Right atrium auricular region (tissue), 2 donors: Measurements from ENCODE around the gene RANBP1. TPM values are rescaled to one million over a fixed set of nuclear protein-coding genes. Genes with fewer than 3 reads are reported as not detected.

ENCODE experiments used
- DNase-seq: peaks from one replicate; pipeline ENCODE4 v3.0.0-alpha.2; 2019; ENCODE audit warnings: low spot score
- H3K27ac ChIP-seq, 2 donors: fragments of 200-600 bp; sonication (generic); 1 replicate in 1 of 2; 2 replicates in 1 of 2; pipeline ENCODE4 v1.5.1; 2016 to 2019
- H3K27me3 ChIP-seq, 2 donors: fragments of 200-600 bp; sonication (generic); one replicate each; pipeline versions ENCODE4 v1.5.1 to v1.6.0; 2017 to 2019
- H3K36me3 ChIP-seq: fragments of 200-600 bp; sonication (generic); one replicate; pipeline ENCODE4 v1.5.1; 2016
- H3K4me1 ChIP-seq, 2 donors: fragments of 200-600 bp; sonication (generic); one replicate each; pipeline versions ENCODE4 v1.5.1 to v1.6.0; 2017 to 2019
- H3K4me3 ChIP-seq, 2 donors: fragments of 200-600 bp; sonication (generic); 1 replicate in 1 of 2; 2 replicates in 1 of 2; pipeline ENCODE4 v1.5.1; 2017 to 2019; ENCODE audit warnings: mild to moderate bottlenecking in 1 of 2, moderate library complexity in 1 of 2
- H3K9me3 ChIP-seq, 2 donors: fragments of 200-600 bp; sonication (generic); one replicate each; pipeline ENCODE4 v1.5.1; 2019
- total RNA-seq, 2 donors: library from RNA; depleted of rRNA; stranded (reverse); fragments of >200 nt; gene quantifications; one replicate each; pipeline ENCODE4 v1.1.0, GENCODE V29; 2016
- TF ChIP-seq, protein P1 (sequence below), 2 donors: fragments of 200-600 bp; sonication (generic); IDR thresholded peaks; one replicate each; pipeline ENCODE4 v1.5.1; 2019; ENCODE audit warnings: antibody characterized with exemption in 2 of 2

The RANBP1 gene
- total RNA-seq, 2 donors from 2014 or later = 63.6 to 96.5 TPM

DNA sequence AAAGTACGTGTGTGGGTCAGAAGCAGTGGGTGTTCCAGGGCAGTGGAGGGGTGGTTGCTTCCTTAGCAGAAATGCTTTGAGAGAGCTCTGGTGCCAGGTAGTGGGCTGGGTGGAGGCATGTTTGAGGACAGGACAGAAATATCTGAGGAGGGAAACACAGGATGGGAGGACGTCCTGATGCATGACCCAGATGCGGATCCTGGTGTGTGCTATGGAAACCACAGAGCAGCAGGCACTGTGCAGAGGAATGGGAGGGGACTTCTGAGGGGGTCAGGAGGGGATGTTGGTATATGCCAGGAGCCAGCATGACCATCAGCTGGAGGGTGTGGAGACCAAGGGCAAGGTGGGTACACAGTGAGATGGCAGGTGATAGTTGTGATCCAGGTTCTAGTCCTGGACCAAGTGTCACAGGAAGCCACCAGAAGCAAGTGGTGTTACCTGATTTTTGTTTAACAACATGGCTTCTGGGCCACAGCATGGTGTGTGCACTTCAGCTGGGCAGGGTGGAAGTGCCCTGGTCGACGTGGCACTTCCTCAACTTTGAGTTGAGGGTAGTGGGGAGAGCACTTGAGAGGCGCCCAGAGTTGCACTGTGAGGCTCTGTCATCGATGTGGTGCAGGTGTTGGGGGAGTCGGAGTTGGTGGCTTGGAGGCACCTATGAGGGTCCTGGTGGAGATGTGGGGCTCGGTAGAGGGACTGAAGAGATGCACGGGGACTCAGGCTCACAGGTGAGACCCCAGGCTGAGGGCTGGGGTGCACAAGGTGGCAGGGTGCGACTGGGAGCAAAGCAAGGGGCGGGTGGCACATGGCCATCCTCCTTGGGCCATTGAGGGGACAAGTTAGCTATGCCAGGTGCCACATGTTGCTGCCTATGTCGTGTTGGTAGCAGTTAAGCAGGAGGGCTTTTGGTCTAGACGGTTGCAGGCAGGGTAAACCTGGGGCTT, 28.3 kb upstream of the RANBP1 start:
- H3K4me1 ChIP-seq = peaks cover 0 to 33% of the 10 kb centered on the region in 2 donors
- TF ChIP-seq, protein P1, sequence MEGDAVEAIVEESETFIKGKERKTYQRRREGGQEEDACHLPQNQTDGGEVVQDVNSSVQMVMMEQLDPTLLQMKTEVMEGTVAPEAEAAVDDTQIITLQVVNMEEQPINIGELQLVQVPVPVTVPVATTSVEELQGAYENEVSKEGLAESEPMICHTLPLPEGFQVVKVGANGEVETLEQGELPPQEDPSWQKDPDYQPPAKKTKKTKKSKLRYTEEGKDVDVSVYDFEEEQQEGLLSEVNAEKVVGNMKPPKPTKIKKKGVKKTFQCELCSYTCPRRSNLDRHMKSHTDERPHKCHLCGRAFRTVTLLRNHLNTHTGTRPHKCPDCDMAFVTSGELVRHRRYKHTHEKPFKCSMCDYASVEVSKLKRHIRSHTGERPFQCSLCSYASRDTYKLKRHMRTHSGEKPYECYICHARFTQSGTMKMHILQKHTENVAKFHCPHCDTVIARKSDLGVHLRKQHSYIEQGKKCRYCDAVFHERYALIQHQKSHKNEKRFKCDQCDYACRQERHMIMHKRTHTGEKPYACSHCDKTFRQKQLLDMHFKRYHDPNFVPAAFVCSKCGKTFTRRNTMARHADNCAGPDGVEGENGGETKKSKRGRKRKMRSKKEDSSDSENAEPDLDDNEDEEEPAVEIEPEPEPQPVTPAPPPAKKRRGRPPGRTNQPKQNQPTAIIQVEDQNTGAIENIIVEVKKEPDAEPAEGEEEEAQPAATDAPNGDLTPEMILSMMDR (IDR thresholded peaks at IDR 0.05) = no peak
- H3K27me3 ChIP-seq = no peaks in the 10 kb centered on the region
- DNase-seq = no peak
- no peaks in the 10 kb centered on the region for H3K9me3 ChIP-seq
- H3K36me3 ChIP-seq = peaks cover 70% of the 10 kb centered on the region
- no peak overlapping the region for H3K27ac ChIP-seq
- H3K4me3 ChIP-seq = no peak overlapping the region

DNA sequence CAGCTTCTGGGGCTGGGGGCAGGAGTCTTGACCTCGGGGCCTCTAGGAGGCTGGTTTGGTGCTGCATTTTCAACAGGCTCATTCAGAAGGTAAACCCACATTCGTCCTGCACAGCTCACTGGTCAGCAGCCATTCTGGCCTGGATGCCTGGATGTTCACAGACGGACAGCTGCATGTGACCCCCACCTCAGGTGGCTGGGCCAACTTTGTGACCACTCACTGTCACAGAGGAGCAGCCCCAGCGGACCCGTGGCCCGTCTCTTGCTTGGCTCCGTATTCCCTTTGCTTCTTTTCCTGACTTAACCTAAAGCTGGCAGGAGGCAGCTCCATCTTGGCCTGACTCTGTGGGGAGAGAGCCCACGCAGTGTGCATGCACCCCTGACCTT, 27.6 kb upstream of the RANBP1 start:
- no peak overlapping the region for H3K27ac ChIP-seq
- TF ChIP-seq, protein P1 (IDR thresholded peaks at IDR 0.05) = no peak
- H3K36me3 ChIP-seq = peaks cover 77% of the 10 kb centered on the region
- no peak overlapping the region for H3K4me3 ChIP-seq
- no peaks in the 10 kb centered on the region for H3K9me3 ChIP-seq
- no peak for DNase-seq
- peaks cover 0 to 26% of the 10 kb centered on the region in 2 donors for H3K4me1 ChIP-seq
- H3K27me3 ChIP-seq = no peaks in the 10 kb centered on the region

DNA sequence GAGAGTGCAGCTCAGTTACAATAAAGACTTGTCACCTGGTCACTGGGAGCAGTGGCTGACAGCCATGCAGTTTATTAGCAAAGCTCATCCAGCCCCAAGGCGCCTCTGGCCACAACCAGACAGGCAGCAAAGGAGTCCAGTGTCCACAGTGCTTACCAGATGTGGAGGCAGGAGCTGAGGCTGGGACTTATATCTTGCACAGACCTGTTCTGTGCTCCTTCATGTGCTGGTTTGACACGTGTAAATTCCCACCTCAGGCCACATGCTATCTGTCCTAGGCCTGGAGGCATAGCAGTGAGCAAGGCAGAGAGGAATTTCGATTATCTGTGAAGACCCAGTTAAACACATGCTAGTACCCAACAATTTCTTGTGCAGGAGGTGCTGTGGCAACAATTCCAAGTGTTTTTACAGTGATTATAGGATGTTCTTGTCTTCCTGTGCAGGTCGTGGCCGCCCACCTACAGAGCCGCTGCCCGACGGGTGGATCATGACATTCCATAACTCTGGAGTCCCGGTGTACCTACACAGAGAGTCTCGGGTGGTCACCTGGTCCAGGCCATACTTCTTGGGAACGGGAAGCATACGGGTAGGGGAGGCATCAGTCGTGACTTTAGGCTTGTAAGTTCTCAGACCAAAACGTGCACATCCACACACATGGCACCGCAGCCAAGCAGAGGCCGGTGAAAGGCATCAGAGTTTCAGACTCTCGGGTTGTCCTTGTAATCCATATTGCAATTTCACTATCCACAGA, 26.5 kb upstream of the RANBP1 start:
- TF ChIP-seq, protein P1 (IDR thresholded peaks at IDR 0.05) = no peak
- H3K27me3 ChIP-seq = no peaks in the 10 kb centered on the region
- peaks cover 88% of the 10 kb centered on the region for H3K36me3 ChIP-seq
- no peak overlapping the region for H3K4me3 ChIP-seq
- no peak overlapping the region for H3K27ac ChIP-seq
- no peaks in the 10 kb centered on the region for H3K9me3 ChIP-seq
- peaks cover 0 to 15% of the 10 kb centered on the region in 2 donors for H3K4me1 ChIP-seq
- DNase-seq = no peak

DNA sequence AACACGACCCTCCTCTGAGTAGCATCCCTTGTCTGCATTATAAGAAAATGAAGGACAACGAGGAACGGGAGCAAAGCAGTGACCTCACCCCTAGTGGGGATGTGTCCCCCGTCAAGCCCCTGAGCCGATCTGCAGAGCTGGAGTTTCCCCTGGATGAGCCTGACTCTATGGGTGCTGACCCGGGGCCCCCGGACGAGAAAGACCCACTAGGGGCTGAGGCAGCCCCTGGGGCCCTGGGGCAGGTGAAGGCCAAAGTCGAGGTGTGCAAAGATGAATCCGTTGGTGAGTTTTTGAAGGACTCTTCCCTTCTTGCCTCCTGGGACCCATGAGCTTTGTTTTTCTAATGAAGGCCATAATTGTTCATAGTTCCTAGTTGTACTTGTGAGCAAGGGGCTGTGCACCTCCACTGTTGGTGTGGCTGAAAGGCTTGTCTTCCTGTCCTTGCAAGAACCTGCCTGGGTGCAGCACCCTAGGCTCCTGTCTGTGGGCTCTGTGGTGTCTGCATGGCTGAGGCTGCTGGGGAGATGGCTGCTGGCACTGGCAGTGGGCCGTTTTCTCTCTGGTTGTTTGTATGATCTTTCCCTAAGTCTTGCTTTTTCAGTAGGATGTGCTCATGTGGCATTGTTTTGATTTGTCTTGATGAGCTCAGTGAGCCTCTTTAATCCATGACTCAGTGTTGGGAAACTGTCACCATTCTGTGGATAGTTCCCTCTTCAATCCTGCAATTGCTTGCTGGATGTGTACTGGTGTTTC, 25.8 kb upstream of the RANBP1 start:
- no peak for DNase-seq

DNA sequence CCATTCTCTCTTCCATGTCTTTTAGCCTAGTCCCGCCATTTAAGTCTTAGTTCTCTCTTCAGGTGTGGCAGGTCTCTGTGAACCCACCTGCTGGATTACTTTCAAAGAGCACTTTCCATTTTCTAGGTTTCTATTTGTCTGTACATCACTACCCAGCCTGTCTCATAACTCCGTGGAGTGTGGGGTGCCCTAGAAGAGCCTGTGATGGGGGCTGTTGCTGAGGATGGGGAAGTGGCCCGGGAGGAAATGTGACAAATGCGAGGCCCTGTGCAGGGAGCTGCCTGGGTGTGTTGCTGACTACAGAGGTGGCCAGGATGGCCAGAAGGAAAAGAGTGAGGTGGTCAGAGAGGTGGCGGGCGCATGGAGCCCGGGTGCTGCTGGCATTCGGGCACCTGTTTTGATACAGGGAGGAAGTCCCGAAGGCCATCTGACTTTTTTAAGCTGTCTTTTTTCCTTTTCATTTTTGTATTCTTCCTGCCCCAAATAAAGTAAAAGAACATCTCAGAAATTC, 25.1 kb upstream of the RANBP1 start:
- H3K4me1 ChIP-seq = peaks cover 0 to under 1% of the 10 kb centered on the region in 2 donors
- H3K27ac ChIP-seq = no peak overlapping the region
- TF ChIP-seq, protein P1 (IDR thresholded peaks at IDR 0.05) = no peak
- no peak overlapping the region for H3K4me3 ChIP-seq
- peaks cover 100% of the 10 kb centered on the region for H3K36me3 ChIP-seq
- DNase-seq = no peak
- no peaks in the 10 kb centered on the region for H3K27me3 ChIP-seq
- no peaks in the 10 kb centered on the region for H3K9me3 ChIP-seq

More for the DNA sequence above, 25.8 kb upstream of the RANBP1 start:
- Histone ChIP-seq H3K27ac (no peak overlapping the region), H3K36me3 (peaks cover 96% of the 10 kb centered on the region), H3K9me3 (no peaks in the 10 kb centered on the region), H3K4me3 (no peak overlapping the region), H3K27me3 (no peaks in the 10 kb centered on the region), H3K4me1 (peaks cover 0 to 7% of the 10 kb centered on the region in 2 donors)
- TF ChIP-seq, protein P1 (IDR thresholded peaks at IDR 0.05) = no peak
